DND-41 (cell line): ENCODE results near the gene NRXN3.

Experiments
- CTCF ChIP-seq: IDR thresholded peaks from 2 replicates; pipeline ENCODE4 v1.5.1; 2012; ENCODE audit warnings: borderline replicate concordance, low read length, moderate library complexity, mild to moderate bottlenecking; ENCODE audit not compliant: poor library complexity, severe bottlenecking; ENCODE audit errors: extremely low read depth
- EZH2 ChIP-seq: IDR thresholded peaks from 3 replicates; pipeline ENCODE4 v1.6.1; 2012; ENCODE audit warnings: borderline replicate concordance, low read depth, mild to moderate bottlenecking, moderate library complexity, low read length, inconsistent platforms; ENCODE audit not compliant: severe bottlenecking

GRCh38 chr14:78448164-78449094, 278.3 kb downstream of the NRXN3 start:
- TF ChIP-seq CTCF (peak; percentile 90), EZH2 (no peak)
